HCT116 (cell line): ENCODE results near the gene IL6R. TPM values are rescaled to one million over a fixed set of nuclear protein-coding genes. Genes with fewer than 3 reads are reported as not detected.

Experiments used
- ATAC-seq: fragments of 200-7000 bp; cut with Tn5 transposase; 2 replicates; pipeline ENCODE4 v1.9.1; 2020; ENCODE audit warnings: mild to moderate bottlenecking, moderate library complexity
- BruUV-seq: library from RNA; stranded (reverse); fragments of 400-500 nt; replicated peaks from 2 replicates; lab custom pipeline; 2021; lab: Mats Ljungman, UMichigan
- CTCF ChIA-PET: fragments of 300-600 bp; sonication (Branson Sonifier 250); formaldehyde crosslinking; loops from one replicate; lab custom pipeline; 2021; ENCODE audit warnings: antibody characterized with exemption; lab: Charles Lee
- POLR2A ChIA-PET: fragments of 300-600, 350-600 bp; sonication (Branson Sonifier 250); formaldehyde crosslinking; loops from one replicate; lab custom pipeline; 2021; ENCODE audit warnings: antibody characterized with exemption; lab: Charles Lee
- RAD21 ChIA-PET, 2 experiments: fragments of 300-600 bp; sonication (Branson Sonifier 250); formaldehyde crosslinking; loops; one replicate each; lab custom pipeline; 2023; ENCODE audit warnings: low total read pairs in 2 of 2; ENCODE audit not compliant: uncharacterized antibody in 2 of 2, unreplicated experiment in 2 of 2, low non-redundant PET in 1 of 2; lab: Charles Lee
- DNase-seq: peaks from one replicate; pipeline ENCODE4 v3.0.0-alpha.2; 2010; ENCODE audit warnings: low read depth, low spot score
- H2AFZ ChIP-seq: fragments of 200-600 bp; shearing (Covaris generic), sonication (generic); 2 replicates; pipeline ENCODE4 v1.6.1; 2017; ENCODE audit warnings: low read depth, mixed run types, mixed read lengths, antibody characterized with exemption, low read length; ENCODE audit not compliant: poor library complexity, severe bottlenecking
- H3K27ac ChIP-seq: 2 replicates; pipeline ENCODE4 v1.5.1; 2012; ENCODE audit warnings: low read depth, low read length
- H3K27me3 ChIP-seq: fragments of 200-600 bp; sonication (generic); 2 replicates; pipeline ENCODE4 v1.6.1; 2016; ENCODE audit warnings: mixed run types, low read length, mixed read lengths; ENCODE audit not compliant: insufficient read depth
- H3K36me3 ChIP-seq, 2 experiments: fragments of 200-500 bp in 1 of 2; fragments of 200-600 bp in 1 of 2; sonication (Bioruptor generic) in 1 of 2; sonication (generic) in 1 of 2; 2 replicates each; pipeline versions ENCODE4 v1.5.1 to v1.6.1; 2014 to 2016; ENCODE audit warnings: low read length in 2 of 2, inconsistent platforms in 1 of 2, mixed read lengths in 1 of 2, mixed run types in 1 of 2; ENCODE audit not compliant: insufficient read depth in 2 of 2, control insufficient read depth in 1 of 2
- H3K4me1 ChIP-seq, 2 experiments: fragments of 200-600 bp in 1 of 2; sonication (generic) in 1 of 2; 2 replicates each; pipeline versions ENCODE4 v1.5.1 to v1.6.1; 2012 to 2017; ENCODE audit warnings: low read length in 2 of 2, inconsistent platforms in 1 of 2, mild to moderate bottlenecking in 1 of 2, mixed read lengths in 1 of 2, mixed run types in 1 of 2, moderate library complexity in 1 of 2; ENCODE audit not compliant: insufficient read depth in 2 of 2, control insufficient read depth in 1 of 2
- H3K4me2 ChIP-seq: fragments of 200-600 bp; sonication (generic); 2 replicates; pipeline ENCODE4 v1.6.1; 2017; ENCODE audit warnings: mixed run types, low read length, mixed read lengths
- H3K4me3 ChIP-seq, 2 experiments: fragments of 200-600 bp in 1 of 2; sonication (generic) in 1 of 2; replicated peaks in 1 of 2; 2 replicates each; pipeline ENCODE4 v1.5.1; 2011 to 2016; ENCODE audit warnings: low read length in 2 of 2, control low read depth in 1 of 2, low read depth in 1 of 2, mild to moderate bottlenecking in 1 of 2, mixed read lengths in 1 of 2, mixed run types in 1 of 2
- H3K79me2 ChIP-seq: fragments of 200-600 bp; sonication (generic); 2 replicates; pipeline ENCODE4 v1.6.1; 2017; ENCODE audit warnings: mild to moderate bottlenecking, mixed run types, low read length, moderate library complexity, mixed read lengths; ENCODE audit not compliant: insufficient read depth
- H3K9ac ChIP-seq: fragments of 200-600 bp; sonication (generic); 2 replicates; pipeline ENCODE4 v1.6.1; 2016; ENCODE audit warnings: low read length, mixed read lengths
- H3K9me2 ChIP-seq: fragments of 200-600 bp; sonication (generic), shearing (Covaris generic); 2 replicates; pipeline ENCODE4 v1.6.1; 2017; ENCODE audit warnings: mixed run types, mild to moderate bottlenecking, moderate library complexity; ENCODE audit not compliant: insufficient read depth
- H3K9me3 ChIP-seq, 2 experiments: fragments of 200-500 bp in 1 of 2; fragments of 200-600 bp in 1 of 2; sonication (Bioruptor generic) in 1 of 2; sonication (generic) in 1 of 2; 2 replicates each; pipeline ENCODE4 v1.6.1; 2014 to 2017; ENCODE audit warnings: low read length in 2 of 2, mixed read lengths in 2 of 2, inconsistent platforms in 1 of 2, low read depth in 1 of 2, mild to moderate bottlenecking in 1 of 2, mixed run types in 1 of 2, moderate library complexity in 1 of 2; ENCODE audit not compliant: control insufficient read depth in 1 of 2, insufficient read depth in 1 of 2
- H4K20me1 ChIP-seq: fragments of 200-600 bp; sonication (generic), shearing (Covaris generic); 2 replicates; pipeline ENCODE4 v1.6.1; 2017; ENCODE audit warnings: mixed run types, mild to moderate bottlenecking, moderate library complexity; ENCODE audit not compliant: insufficient read depth
- EGR1 ChIP-seq: IDR thresholded peaks from 2 replicates; pipeline ENCODE4 v1.6.1; 2012; ENCODE audit warnings: low read depth
- FOSL1 ChIP-seq: IDR thresholded peaks from 2 replicates; pipeline ENCODE4 v1.6.1; 2012; ENCODE audit warnings: low read depth
- MAX ChIP-seq: IDR thresholded peaks from 2 replicates; pipeline ENCODE4 v1.6.1; 2012
- SIN3A ChIP-seq: IDR thresholded peaks from 2 replicates; pipeline ENCODE4 v1.6.1; 2012; ENCODE audit warnings: low read depth
- SRF ChIP-seq: IDR thresholded peaks from 2 replicates; pipeline ENCODE4 v1.6.1; 2012; ENCODE audit warnings: low read depth
- YY1 ChIP-seq: IDR thresholded peaks from 2 replicates; pipeline ENCODE4 v1.6.1; 2011; ENCODE audit warnings: low read length, low read depth, moderate library complexity, mild to moderate bottlenecking; ENCODE audit not compliant: insufficient replicate concordance; ENCODE audit errors: extremely low read depth
- ZBTB33 ChIP-seq: IDR thresholded peaks from 2 replicates; pipeline ENCODE4 v1.6.1; 2011; ENCODE audit warnings: mild to moderate bottlenecking, low read length, moderate library complexity; ENCODE audit not compliant: insufficient replicate concordance; ENCODE audit errors: extremely low read depth
- ZNF274 ChIP-seq: fragments of 200-500 bp; sonication (Bioruptor generic); IDR thresholded peaks from 2 replicates; pipeline ENCODE4 v1.6.1; 2014; ENCODE audit warnings: mild to moderate bottlenecking, low read depth, low read length, inconsistent platforms
- intact Hi-C: fragments of 100-400 bp; cut with micrococcal nuclease; formaldehyde crosslinking; loops from 2 replicates; pipeline ENCODE4 v1.10.0; 2022
- total RNA-seq: library from RNA; stranded (reverse); gene quantifications from one replicate; pipeline ENCODE4 v1.2.1, GENCODE V29; 2021; ENCODE audit not compliant: unreplicated experiment

The IL6R gene
- total RNA-seq, 1 experiment from 2014 or later = 6.8 TPM

GRCh38 chr1:154411525-154411924 lies 6.4 kb downstream of the IL6R start:
- H3K4me3 ChIP-seq = no peak overlapping the region
- H3K4me1 ChIP-seq = peaks cover 17 to 18% of the 10 kb centered on the region in 2 experiments
- H3K79me2 ChIP-seq = no peaks in the 10 kb centered on the region

GRCh38 chr1:154413177-154413783 lies 8.1 kb downstream of the IL6R start:
- DNase-seq (no peak), ATAC-seq (no peak)
- H3K9me3 ChIP-seq = no peaks in the 10 kb centered on the region
- no peak overlapping the region for H3K4me3 ChIP-seq
- no TSS peak for BruUV-seq
- no peak for TF ChIP-seq EGR1
- no peak for TF ChIP-seq YY1
- no peak for TF ChIP-seq ZBTB33
- no peak for TF ChIP-seq MAX
- TF ChIP-seq SRF = no peak
- TF ChIP-seq FOSL1 = no peak
- no peak for TF ChIP-seq ZNF274
- no peaks in the 10 kb centered on the region for H3K36me3 ChIP-seq
- peaks cover 9 to 15% of the 10 kb centered on the region in 2 experiments; a peak in 3 of 4 replicates for H3K4me1 ChIP-seq
- no peaks in the 10 kb centered on the region for H3K9me2 ChIP-seq
- intact Hi-C loops = no loop called here
- no peaks in the 10 kb centered on the region for H3K27me3 ChIP-seq
- ChIA-PET POLR2A (no interaction called here), RAD21 (no interaction called here), CTCF (no interaction called here)
- H3K27ac ChIP-seq = no peak overlapping the region
- H2AFZ ChIP-seq = no peak overlapping the region
- no peaks in the 10 kb centered on the region for H3K79me2 ChIP-seq
- no peak overlapping the region for H3K9ac ChIP-seq
- H4K20me1 ChIP-seq = no peaks in the 10 kb centered on the region
- no peak overlapping the region for H3K4me2 ChIP-seq

More at GRCh38 chr1:154411525-154411924, 6.4 kb downstream of the IL6R start:
- intact Hi-C loops = no loop called here
- H2AFZ ChIP-seq = no peak overlapping the region
- H3K27me3 ChIP-seq = no peaks in the 10 kb centered on the region; the same call in 1 of the 2 replicates
- ChIA-PET POLR2A (no interaction called here), CTCF (no interaction called here), RAD21 (no interaction called here)
- no peaks in the 10 kb centered on the region for H3K9me2 ChIP-seq
- H3K36me3 ChIP-seq = no peaks in the 10 kb centered on the region
- DNase-seq (no peak), ATAC-seq (no peak)
- no peaks in the 10 kb centered on the region for H4K20me1 ChIP-seq
- no peak overlapping the region for H3K9ac ChIP-seq
- no TSS peak for BruUV-seq
- H3K9me3 ChIP-seq = no peaks in the 10 kb centered on the region
- TF ChIP-seq SIN3A = no peak
- TF ChIP-seq, all 23 proteins: peak for 0
- Histone ChIP-seq H3K4me2 (no peak overlapping the region), H3K27ac (no peak overlapping the region)
